Measurements from ENCODE around the gene MMP24.

GRCh38 chr20:35281506-35282101 lies 55.1 kb downstream of the MMP24 start:
- TF ChIP-seq, protein P1, sequence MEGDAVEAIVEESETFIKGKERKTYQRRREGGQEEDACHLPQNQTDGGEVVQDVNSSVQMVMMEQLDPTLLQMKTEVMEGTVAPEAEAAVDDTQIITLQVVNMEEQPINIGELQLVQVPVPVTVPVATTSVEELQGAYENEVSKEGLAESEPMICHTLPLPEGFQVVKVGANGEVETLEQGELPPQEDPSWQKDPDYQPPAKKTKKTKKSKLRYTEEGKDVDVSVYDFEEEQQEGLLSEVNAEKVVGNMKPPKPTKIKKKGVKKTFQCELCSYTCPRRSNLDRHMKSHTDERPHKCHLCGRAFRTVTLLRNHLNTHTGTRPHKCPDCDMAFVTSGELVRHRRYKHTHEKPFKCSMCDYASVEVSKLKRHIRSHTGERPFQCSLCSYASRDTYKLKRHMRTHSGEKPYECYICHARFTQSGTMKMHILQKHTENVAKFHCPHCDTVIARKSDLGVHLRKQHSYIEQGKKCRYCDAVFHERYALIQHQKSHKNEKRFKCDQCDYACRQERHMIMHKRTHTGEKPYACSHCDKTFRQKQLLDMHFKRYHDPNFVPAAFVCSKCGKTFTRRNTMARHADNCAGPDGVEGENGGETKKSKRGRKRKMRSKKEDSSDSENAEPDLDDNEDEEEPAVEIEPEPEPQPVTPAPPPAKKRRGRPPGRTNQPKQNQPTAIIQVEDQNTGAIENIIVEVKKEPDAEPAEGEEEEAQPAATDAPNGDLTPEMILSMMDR (IDR thresholded peaks at IDR 0.05), result no peak
- TF ChIP-seq EZH2 (IDR thresholded peaks at IDR 0.05) (no peak), EZH2phosphoT487 (IDR thresholded peaks at IDR 0.05) (no peak)

Data from neural progenitor cell (in vitro differentiated cells).